Measurements from ENCODE around the gene MC4R. TPM values are rescaled to one million over a fixed set of nuclear protein-coding genes. Genes with fewer than 3 reads are reported as not detected.

MC4R gene
- total RNA-seq, 2 experiments from 2014 or later = not detected

GRCh38 chr18:60372132-60372531 is 443 bp downstream of the MC4R start:
- no peaks in the 10 kb centered on the region for H3K9me3 Mint-ChIP-seq
- no peak for TF ChIP-seq CTCF (IDR thresholded peaks at IDR 0.05)
- no peaks in the 10 kb centered on the region for H3K27me3 Mint-ChIP-seq
- CTCF ChIA-PET = no interaction called here
- DNase-seq = no peak
- H3K27ac Mint-ChIP-seq = no peak overlapping the region
- H3K36me3 Mint-ChIP-seq (ENCODE audit: low read depth) = no peaks in the 10 kb centered on the region
- no peaks in the 10 kb centered on the region for H3K4me1 Mint-ChIP-seq (ENCODE audit: low read depth)
- POLR2A ChIA-PET = no interaction called here
- no peak for ATAC-seq
- intact Hi-C loops (cut with micrococcal nuclease) = no loop called here
- no peak overlapping the region for H3K4me3 Mint-ChIP-seq

- intact Hi-C loops (cut with micrococcal nuclease) = no loop called here
- H3K36me3 Mint-ChIP-seq (ENCODE audit: low read depth) = no peaks in the 10 kb centered on the region
- ChIA-PET POLR2A (no interaction called here), CTCF (no interaction called here)
- H3K27ac Mint-ChIP-seq = no peak overlapping the region
- DNase-seq = no peak
- no peaks in the 10 kb centered on the region for H3K9me3 Mint-ChIP-seq
- H3K27me3 Mint-ChIP-seq = no peaks in the 10 kb centered on the region
- H3K4me1 Mint-ChIP-seq (ENCODE audit: low read depth) = no peaks in the 10 kb centered on the region
- no peak overlapping the region for H3K4me3 Mint-ChIP-seq
- ATAC-seq = no peak
- TF ChIP-seq CTCF (IDR thresholded peaks at IDR 0.05) = no peak
These were observed 14.1 kb downstream of the MC4R start for GRCh38 chr18:60358516-60358915.

GRCh38 chr18:60350941-60351340 is 21.6 kb downstream of the MC4R start:
- Mint-ChIP-seq H3K4me3 (no peak overlapping the region), H3K27me3 (no peaks in the 10 kb centered on the region), H3K36me3 (ENCODE audit: low read depth) (no peaks in the 10 kb centered on the region), H3K27ac (no peak overlapping the region), H3K9me3 (peaks cover 3% of the 10 kb centered on the region), H3K4me1 (ENCODE audit: low read depth) (no peaks in the 10 kb centered on the region)
- intact Hi-C loops (cut with micrococcal nuclease) = no loop called here
- TF ChIP-seq CTCF (IDR thresholded peaks at IDR 0.05) = no peak
- ChIA-PET CTCF (no interaction called here), POLR2A (no interaction called here)
- ATAC-seq (no peak), DNase-seq (no peak)

- Mint-ChIP-seq H3K4me1 (ENCODE audit: low read depth) (no peaks in the 10 kb centered on the region), H3K4me3 (no peak overlapping the region), H3K9me3 (peaks cover 3% of the 10 kb centered on the region), H3K27ac (no peak overlapping the region), H3K27me3 (no peaks in the 10 kb centered on the region), H3K36me3 (ENCODE audit: low read depth) (no peaks in the 10 kb centered on the region)
- POLR2A ChIA-PET = no interaction called here
- no peak for TF ChIP-seq CTCF (IDR thresholded peaks at IDR 0.05)
- DNase-seq (no peak), ATAC-seq (no peak)
- CTCF ChIA-PET = no interaction called here
- intact Hi-C loops (cut with micrococcal nuclease) = no loop called here
These were observed 22.4 kb downstream of the MC4R start for GRCh38 chr18:60350150-60350549.

GRCh38 chr18:60347526-60348045 is 25.0 kb downstream of the MC4R start:
- Mint-ChIP-seq H3K36me3 (ENCODE audit: low read depth) (no peaks in the 10 kb centered on the region), H3K4me3 (no peak overlapping the region), H3K27me3 (no peaks in the 10 kb centered on the region), H3K9me3 (peaks cover 3% of the 10 kb centered on the region), H3K4me1 (ENCODE audit: low read depth) (no peaks in the 10 kb centered on the region), H3K27ac (no peak overlapping the region)
- intact Hi-C loops (cut with micrococcal nuclease) = no loop called here
- no peak for TF ChIP-seq CTCF (IDR thresholded peaks at IDR 0.05)
- DNase-seq (no peak), ATAC-seq (no peak)
- ChIA-PET POLR2A (no interaction called here), CTCF (no interaction called here)
